ENCODE measurements around the gene HIC2.
"Not testable (repeated sequence)": the region's sequence is repeated elsewhere in the genome, so short reads cannot be mapped to it uniquely, and the experiment has no call there.

HIC2 gene

DNA sequence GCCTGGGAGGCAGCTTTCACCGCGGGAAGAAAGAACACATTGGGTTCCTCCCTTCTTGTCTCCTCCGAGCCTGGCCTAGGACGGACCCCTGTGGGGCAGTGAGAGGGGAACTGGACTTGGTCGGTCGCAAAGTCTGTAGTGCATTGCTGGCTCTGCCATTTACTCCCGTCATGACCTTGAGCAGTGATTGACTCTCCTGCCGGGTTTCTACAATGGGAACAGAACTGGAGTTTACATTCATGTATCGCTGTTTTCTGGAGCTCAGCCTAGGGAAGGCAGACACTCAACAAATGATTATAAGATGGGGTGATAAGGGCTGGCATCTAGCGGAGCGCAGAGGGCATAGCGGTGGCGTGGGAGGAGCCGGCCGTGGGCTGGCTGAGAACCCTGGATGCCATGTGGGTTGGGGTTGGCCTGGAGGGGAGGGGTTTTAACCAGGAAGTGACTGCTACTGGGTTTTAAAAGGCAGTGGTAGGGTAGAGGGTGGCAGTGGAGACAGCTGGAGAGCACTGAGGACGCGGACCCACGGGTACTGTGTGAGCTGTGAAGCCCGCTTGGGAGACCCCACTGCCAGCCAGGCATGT, 3.1 kb downstream of the HIC2 start:
- CTCF ChIA-PET; DNase-seq (ENCODE audit: low read depth, low spot score); H3K4me3 ChIP-seq (ENCODE audit: low read depth, low read length); POLR2A ChIA-PET: not testable (repeated sequence)

DNA sequence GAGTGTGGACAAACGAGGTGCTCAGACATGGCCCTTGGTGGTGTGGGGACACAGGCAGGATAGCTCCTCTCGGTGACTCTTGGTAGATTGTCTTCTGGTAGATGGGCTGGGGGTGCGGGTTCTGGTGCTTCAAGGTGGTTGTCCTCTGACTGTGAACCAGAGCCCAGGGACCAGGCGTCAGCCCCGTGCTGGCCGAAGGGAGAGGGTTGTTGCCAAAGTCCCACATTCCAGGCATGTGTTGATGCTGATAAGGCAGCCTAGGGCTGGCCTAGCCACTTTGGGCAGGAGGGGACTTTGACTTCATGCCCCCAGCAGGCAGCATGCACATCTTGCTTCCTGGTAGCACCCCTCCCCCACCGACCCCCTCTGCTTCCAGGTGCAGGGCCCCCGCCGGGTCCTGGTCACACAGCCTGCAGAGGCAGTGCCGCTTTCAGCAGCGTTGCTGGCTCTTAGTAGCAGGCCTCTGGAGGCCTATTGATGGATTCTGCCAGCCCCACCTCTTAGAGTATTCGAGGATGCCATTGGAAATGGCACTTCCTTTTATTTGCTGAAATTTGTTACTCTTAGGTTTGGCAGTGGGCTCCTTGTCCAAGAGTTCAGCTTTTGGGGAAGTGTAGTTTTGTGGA, 7.0 kb downstream of the HIC2 start:
- CTCF ChIA-PET; H3K4me3 ChIP-seq (ENCODE audit: low read depth, low read length); POLR2A ChIA-PET; DNase-seq (ENCODE audit: low read depth, low spot score): not testable (repeated sequence)

- CTCF ChIA-PET; POLR2A ChIA-PET; DNase-seq (ENCODE audit: low read depth, low spot score); H3K4me3 ChIP-seq (ENCODE audit: low read depth, low read length): not testable (repeated sequence)
These were observed 17.4 kb downstream of the HIC2 start for GRCh38 chr22:21434378-21435233.

DNA sequence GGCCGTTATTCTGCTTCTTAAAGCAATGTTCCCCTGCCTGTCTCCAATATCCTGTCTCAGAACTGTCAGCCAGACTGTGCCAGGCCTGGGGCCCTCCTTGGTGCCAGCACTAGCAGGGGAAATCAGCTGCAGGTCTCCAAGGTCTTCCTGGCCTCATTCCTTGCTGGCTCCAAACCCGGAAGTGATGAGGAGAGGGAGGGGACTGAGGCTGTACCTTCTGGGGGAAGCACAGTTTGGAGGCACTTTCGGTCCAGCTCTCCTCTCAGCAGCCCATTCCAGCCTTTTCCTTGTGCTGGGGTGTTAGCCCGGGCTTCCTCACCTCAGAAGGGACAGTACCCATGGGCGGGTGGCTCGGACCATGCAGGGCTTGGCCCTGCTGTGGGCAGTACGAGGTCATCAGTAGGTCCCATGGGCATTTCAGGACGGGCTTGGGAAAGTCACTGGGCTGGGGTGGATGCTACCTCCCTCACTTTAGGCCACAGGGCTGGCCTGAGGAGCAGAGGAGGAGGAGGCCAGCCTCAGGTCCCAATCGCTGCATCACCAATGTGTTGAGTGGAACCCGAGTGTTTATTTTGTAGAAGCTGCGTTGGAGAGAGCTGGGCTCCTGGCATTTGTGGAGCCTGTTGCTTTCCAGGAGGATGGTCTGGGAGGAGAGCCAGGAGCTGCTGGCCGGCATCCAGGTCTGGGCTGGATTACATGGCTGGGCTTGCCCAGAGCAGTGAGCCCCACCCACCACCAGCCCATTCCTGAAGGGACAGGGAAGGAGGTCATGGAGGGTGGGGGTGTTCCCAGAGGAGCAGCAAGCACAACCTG, 19.0 kb downstream of the HIC2 start:
- DNase-seq (ENCODE audit: low read depth, low spot score); H3K4me3 ChIP-seq (ENCODE audit: low read depth, low read length); POLR2A ChIA-PET; CTCF ChIA-PET: not testable (repeated sequence)

DNA sequence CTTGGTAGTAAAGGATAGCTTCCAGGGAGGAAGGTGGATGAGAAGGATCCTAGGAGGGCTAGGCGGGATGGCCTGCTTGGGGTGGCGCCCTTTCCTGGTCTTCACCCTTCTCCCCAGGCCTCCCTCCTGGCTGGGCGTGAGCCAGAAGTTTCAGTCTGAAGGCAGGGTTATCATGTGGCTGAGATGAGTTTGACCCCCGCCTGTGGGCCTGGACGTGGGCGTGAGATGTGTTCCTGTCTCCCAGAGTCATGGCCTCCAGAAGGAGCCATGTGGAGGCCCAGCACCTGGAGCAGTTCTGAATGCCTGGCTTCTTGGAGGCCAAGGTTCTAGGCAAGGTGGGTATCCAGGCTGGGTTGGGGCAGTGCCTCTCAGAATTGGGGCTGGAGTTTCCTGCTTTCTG, 20.8 kb downstream of the HIC2 start:
- DNase-seq (ENCODE audit: low read depth, low spot score); POLR2A ChIA-PET; H3K4me3 ChIP-seq (ENCODE audit: low read depth, low read length); CTCF ChIA-PET: not testable (repeated sequence)

GRCh38 chr22:21440018-21440636, 23.0 kb downstream of the HIC2 start:
- POLR2A ChIA-PET; DNase-seq (ENCODE audit: low read depth, low spot score); H3K4me3 ChIP-seq (ENCODE audit: low read depth, low read length); CTCF ChIA-PET: not testable (repeated sequence)

DNA sequence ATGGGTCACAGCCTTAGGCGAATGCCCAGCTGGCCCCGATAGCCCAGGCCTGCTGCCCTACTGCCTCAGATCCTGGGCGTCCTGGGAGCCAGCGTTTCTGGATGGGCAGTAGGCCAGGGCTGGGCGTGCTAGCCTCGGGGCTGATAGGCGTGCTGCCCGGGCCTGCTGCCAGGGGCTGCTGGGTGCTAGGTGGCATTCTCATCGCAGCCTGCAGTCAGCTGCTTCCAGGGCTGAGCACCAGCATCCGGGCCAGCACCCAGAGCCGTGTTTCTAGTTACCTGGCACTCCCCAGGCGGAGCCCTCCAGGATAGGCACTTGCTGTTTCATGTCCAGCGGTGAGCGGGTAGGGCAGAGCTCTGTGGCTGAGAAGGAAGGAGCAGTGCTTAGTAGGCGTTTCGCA, 23.5 kb downstream of the HIC2 start:
- H3K4me3 ChIP-seq (ENCODE audit: low read depth, low read length); POLR2A ChIA-PET; DNase-seq (ENCODE audit: low read depth, low spot score); CTCF ChIA-PET: not testable (repeated sequence)

GRCh38 chr22:21441170-21441569, 24.0 kb downstream of the HIC2 start:
- POLR2A ChIA-PET; DNase-seq (ENCODE audit: low read depth, low spot score); H3K4me3 ChIP-seq (ENCODE audit: low read depth, low read length); CTCF ChIA-PET: not testable (repeated sequence)

DNA sequence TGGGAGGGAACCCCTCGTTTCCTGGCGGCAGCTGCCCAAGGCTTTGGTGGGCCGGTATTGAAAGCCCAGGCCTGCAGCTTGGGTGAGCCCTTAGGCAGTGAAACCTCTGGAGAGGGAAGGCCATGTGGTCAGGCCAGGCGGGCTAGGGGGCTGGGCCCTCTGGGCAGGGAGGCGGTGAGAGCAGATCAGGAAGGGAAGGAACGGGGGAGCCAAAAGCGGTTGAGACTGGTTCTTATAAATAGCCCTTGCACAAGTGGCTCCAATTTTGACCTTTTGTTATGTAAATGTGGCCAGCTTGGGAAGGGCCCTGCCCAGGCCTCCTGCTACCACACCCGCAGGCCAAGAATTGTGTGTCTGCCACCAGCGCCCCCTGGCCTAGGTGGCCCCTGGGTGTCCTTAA, 25.0 kb downstream of the HIC2 start:
- POLR2A ChIA-PET; H3K4me3 ChIP-seq (ENCODE audit: low read depth, low read length); DNase-seq (ENCODE audit: low read depth, low spot score); CTCF ChIA-PET: not testable (repeated sequence)

DNA sequence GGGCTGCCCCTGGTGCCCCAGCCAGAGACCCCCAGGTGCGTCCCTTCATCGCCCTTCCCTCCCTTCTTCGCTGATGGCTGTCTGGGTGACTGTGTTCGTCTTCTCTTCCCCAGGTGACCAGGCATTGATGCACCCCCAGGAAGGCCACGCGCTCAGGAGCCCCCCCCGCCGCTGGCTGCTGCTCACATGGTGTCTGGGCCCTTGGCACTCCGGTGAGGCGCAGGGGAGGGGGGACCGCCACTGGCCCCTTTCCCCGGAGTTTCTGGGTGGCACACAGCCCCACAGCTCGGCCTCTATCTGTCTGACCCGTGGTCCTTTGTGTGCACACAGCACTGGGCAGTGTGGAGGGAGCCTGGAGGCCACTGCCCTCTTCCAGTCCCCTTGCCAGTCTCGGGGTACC, 25.5 kb downstream of the HIC2 start:
- POLR2A ChIA-PET; H3K4me3 ChIP-seq (ENCODE audit: low read depth, low read length); CTCF ChIA-PET; DNase-seq (ENCODE audit: low read depth, low spot score): not testable (repeated sequence)

DNA sequence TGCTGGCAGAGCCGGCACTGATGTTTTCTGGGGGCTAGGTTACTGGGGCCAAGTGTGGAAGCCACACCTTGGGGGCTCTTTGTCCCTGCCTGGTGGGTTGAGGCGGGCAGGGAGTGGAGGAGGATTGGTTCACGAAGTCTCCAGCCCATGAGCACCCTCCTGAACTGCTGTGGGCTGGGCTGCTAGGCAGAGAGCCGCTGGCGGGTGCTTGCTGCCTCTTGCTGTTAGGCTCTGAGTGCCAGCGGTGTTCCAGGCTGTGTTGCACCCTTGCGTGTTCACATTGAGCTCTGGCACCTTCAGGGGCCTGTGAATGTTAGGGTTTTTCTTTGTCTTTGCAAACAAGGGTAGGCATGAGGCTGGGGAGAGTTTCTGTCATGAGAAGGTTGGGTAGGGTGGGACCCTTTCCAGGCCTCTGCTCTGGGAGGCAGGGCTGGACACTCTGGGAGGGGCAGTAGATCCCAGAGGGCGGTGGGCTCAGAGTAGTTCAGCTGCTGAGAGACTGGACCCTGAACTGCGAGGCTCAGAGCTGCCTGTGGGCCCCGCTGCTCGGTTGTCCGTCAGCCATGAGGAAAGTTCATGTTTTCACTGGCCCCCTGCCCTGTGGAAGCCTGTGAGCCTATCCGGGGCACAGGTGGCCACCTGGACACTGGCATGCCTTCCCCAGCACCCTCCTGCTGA, 26.0 kb downstream of the HIC2 start:
- no peak overlapping the region for H3K4me3 ChIP-seq (ENCODE audit: low read depth, low read length)
- ChIA-PET POLR2A (no interaction called here), CTCF (no interaction called here)
- TF ChIP-seq, protein P1, sequence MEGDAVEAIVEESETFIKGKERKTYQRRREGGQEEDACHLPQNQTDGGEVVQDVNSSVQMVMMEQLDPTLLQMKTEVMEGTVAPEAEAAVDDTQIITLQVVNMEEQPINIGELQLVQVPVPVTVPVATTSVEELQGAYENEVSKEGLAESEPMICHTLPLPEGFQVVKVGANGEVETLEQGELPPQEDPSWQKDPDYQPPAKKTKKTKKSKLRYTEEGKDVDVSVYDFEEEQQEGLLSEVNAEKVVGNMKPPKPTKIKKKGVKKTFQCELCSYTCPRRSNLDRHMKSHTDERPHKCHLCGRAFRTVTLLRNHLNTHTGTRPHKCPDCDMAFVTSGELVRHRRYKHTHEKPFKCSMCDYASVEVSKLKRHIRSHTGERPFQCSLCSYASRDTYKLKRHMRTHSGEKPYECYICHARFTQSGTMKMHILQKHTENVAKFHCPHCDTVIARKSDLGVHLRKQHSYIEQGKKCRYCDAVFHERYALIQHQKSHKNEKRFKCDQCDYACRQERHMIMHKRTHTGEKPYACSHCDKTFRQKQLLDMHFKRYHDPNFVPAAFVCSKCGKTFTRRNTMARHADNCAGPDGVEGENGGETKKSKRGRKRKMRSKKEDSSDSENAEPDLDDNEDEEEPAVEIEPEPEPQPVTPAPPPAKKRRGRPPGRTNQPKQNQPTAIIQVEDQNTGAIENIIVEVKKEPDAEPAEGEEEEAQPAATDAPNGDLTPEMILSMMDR (IDR thresholded peaks at IDR 0.05; ENCODE audit: insufficient read depth, low read length, missing control alignments) = no peak
- no peak for DNase-seq (ENCODE audit: low read depth, low spot score)

All from AG04449 (cell line).